HepG2 (cell line): ENCODE results near the gene GDAP2.

Experiments
- ATF3 ChIP-seq: sonication (generic); formaldehyde crosslinking; IDR thresholded peaks from 2 replicates; pipeline ENCODE4 v1.4.0; 2020; ENCODE audit warnings: missing genetic modification reagents
- CTCF ChIP-seq: sonication (generic); formaldehyde crosslinking; IDR thresholded peaks from 2 replicates; pipeline ENCODE4 v1.5.0; 2020; ENCODE audit warnings: mild to moderate bottlenecking, missing genetic modification reagents, moderate library complexity
- HNF4A ChIP-seq: sonication (generic); formaldehyde crosslinking; IDR thresholded peaks from 2 replicates; pipeline ENCODE4 v1.4.0; 2020; ENCODE audit warnings: missing genetic modification reagents
- KLF11 ChIP-seq: IDR thresholded peaks from 2 replicates; pipeline ENCODE4 v1.6.1; 2016; ENCODE audit warnings: missing compliant biosample characterization

- TF ChIP-seq ATF3 (CRISPR knock-in tag) (no peak), KLF11 (CRISPR knock-in tag) (no peak), CTCF (CRISPR knock-in tag) (no peak), HNF4A (CRISPR knock-in tag) (no peak)
Observed at GRCh38 chr1:117899801-117900200, 29.6 kb downstream of the GDAP2 start.
